Erythroblast (primary cell): ENCODE measurements around the gene ZNF528.

ENCODE experiments used
- DNase-seq, 2 experiments: peaks; one replicate each; lab custom pipeline; 2025; lab: John Stamatoyannopoulos, UW
- GATA1 ChIP-seq: IDR thresholded peaks from 2 replicates; pipeline ENCODE4 v1.6.1; 2011; ENCODE audit warnings: low read depth, mild to moderate bottlenecking, control low read depth, low read length, moderate library complexity
- POLR2A ChIP-seq: IDR thresholded peaks from 2 replicates; pipeline ENCODE4 v1.6.1; 2011; ENCODE audit warnings: mild to moderate bottlenecking, low read length

The ZNF528 gene

DNA sequence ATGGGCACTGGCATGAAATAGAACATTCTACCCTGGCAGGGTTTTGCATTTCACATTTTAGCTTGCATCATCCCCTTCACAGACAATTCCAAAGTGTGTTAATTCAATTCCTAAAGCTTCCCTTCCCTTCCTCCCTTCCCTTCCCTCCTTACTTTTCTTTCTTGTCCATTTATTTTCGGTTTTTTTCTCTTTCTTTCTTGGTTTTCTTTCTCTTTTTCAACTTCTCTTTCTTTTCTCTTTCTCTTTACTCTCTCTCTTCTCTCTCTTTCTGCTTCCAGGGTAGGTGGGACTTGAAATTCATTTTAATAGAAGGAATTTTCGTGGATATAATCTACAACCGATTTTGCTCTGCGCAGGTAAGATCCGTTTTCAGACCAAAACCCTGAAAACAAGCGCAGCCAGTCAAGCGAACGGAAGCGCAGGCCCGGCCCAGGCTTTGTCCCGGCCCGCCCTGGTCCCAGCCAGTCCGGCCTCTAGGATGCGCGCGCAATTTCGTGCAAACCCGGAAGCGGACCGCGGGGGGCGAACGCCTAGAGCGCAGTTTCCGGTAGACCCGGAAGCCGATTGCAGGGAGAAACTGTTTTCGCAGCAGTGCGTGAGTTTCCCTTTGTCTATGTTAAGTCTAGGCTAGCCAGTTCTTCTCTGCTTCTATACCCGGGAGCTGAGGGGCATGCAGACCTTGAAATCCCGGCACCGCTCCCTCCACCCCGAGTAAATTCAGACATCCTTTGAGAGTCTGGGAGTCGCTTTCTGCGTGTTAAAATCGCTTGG lies at the start of gene ZNF528:
TSS of gene ZNF528 (plus strand) at position 540 of the 771 bp plus-strand sequence. CDS start 4,165 bp downstream, outside the sequence.
- TF ChIP-seq GATA1 (no peak), POLR2A (peak; percentile 39)
- peak; percentile 78 to 82 for DNase-seq

DNA sequence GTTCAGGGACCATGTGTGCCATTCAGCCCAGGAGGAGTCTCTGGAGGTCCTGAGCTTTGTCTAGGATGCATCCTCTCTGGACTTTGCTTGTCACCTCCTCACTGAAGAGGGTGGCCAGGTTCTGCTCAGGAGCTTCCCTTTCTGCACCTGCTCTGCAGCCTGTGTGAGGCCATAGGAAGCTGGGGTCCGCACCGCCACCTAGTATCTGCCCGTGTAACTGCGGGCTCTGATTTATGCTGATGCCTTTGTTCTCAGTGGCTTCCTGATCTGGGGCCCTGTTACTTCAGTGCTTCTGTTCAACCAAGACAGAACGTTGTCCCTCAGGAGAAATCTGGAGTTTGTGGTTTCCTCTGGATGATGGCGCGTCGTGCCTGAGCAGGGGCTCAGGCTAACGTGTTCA lies 46.1 kb upstream of the ZNF528 start:
- DNase-seq = no peak
- no peak for TF ChIP-seq POLR2A
- TF ChIP-seq GATA1 = no peak

DNA sequence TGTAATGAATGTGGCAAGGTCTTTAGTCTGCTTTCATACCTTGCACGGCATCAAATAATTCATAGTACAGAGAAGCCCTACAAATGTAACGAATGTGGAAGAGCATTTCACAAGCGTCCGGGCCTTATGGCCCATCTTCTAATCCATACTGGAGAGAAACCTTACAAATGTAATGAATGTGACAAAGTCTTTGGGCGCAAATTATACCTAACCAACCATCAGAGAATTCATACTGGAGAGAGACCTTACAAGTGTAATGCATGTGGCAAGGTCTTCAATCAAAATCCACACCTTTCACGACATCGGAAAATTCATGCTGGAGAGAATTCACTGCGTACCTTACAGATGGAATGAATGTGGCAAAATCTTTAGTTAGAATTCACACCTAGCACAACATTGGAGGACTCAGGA lies 31.2 kb upstream of the ZNF528 start:
- DNase-seq = no peak
- TF ChIP-seq POLR2A (no peak), GATA1 (no peak)

DNA sequence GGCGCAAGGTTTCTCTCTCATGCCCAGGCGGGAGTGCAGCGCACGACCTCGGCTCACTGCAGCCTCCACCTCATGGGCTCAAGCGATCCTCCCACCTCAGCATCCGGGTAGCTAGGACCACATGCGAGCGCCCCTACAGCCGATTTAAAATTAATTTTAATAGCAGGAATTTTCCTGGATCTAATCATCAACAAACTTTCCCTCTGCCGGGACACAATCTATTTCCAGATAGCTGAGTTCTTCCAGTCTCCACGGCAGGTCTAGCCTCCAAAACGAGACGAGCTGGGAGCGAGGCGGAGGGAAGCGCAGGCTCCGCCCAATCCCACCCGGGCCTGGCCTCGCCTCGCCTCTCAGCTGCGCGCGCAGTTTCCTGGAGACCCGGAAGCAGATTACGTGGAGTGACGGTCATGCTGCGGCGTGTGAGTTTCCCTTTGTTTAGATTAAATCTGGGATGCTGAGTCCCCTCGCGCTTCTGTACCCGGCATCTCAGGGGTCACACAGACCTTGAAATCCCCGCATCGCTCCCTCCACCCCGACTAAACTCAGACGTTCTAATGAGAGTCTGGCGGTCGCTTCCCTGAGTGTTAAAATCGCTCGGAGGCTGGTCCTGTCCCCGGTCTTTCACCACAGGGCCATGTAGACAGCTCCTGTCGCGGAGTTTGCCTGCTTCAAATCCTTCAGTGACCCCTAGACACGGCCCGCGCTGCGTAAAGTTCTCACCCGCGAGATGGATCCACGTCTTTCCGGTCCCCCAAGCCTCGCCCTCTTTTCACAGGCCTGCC lies 27.9 kb upstream of the ZNF528 start, which contains the start of gene ZNF880:
TSS of gene ZNF880 (plus strand) at position 365 of the 782 bp plus-strand sequence. CDS start at position 408, 43 bp downstream.
- DNase-seq = peak; percentile 69 to 73
- TF ChIP-seq POLR2A = no peak

GRCh38 chr19:52370341-52370710 lies 27.3 kb upstream of the ZNF528 start:
- DNase-seq = no peak
- no peak for TF ChIP-seq POLR2A
- no peak for TF ChIP-seq GATA1

DNA sequence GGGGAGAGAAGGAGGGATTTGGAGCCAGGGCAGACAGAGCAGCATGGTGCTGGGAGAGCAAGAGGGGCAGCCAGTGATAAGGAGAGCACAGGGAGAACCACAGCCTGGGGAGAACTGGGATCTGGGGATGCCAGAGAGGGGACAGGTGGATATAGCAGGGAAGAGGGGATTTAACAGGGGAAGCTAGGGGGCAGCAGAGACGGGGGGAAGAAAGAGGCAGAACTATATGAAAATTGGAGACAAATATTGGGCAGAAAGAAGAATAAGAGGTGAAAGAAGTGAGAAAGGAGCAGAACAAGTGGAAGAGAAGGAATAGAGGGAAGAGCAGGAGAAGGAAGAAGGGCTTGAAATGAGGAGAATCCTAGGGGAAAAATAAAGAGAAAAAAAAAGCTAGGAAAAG lies 6.5 kb upstream of the ZNF528 start:
- TF ChIP-seq POLR2A (no peak), GATA1 (no peak)
- DNase-seq = no peak

GRCh38 chr19:52398081-52398441 lies 412 bp downstream of the ZNF528 start:
- peak in 1 of 2 experiments; percentile 29 for DNase-seq
- no peak for TF ChIP-seq POLR2A
- TF ChIP-seq GATA1 = no peak

- no peak for DNase-seq
- TF ChIP-seq POLR2A = no peak
These were observed 12.6 kb downstream of the ZNF528 start for GRCh38 chr19:52410276-52410675.

DNA sequence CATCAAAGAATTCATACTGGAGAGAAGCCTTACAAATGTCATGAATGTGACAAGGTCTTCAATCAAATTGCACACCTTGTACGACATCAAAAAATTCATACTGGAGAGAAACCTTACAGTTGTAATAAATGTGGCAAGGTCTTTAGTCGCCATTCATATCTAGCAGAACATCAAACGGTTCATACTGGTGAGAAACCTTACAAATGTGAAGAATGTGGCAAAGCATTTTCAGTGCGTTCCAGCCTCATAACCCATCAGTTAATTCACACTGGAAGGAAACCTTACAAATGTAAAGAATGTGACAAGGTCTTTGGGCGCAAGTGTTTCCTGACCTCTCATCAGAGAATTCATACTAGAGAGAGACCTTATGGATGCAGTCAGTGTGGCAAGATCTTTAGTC lies 18.1 kb downstream of the ZNF528 start:
- no peak for TF ChIP-seq POLR2A
- no peak for DNase-seq

- DNase-seq = no peak
- TF ChIP-seq GATA1 (no peak), POLR2A (no peak)
These were observed 31.3 kb downstream of the ZNF528 start, which contains the start of gene ZNF534 for GRCh38 chr19:52428937-52429336. Gene ZNF534, plus strand, starts transcription at chr19:52429148. Its CDS starts 2,327 bp downstream, at chr19:52431475.

- no peak for DNase-seq
- TF ChIP-seq POLR2A (no peak), GATA1 (no peak)
These were observed 44.5 kb downstream of the ZNF528 start for GRCh38 chr19:52442179-52442578.

DNA sequence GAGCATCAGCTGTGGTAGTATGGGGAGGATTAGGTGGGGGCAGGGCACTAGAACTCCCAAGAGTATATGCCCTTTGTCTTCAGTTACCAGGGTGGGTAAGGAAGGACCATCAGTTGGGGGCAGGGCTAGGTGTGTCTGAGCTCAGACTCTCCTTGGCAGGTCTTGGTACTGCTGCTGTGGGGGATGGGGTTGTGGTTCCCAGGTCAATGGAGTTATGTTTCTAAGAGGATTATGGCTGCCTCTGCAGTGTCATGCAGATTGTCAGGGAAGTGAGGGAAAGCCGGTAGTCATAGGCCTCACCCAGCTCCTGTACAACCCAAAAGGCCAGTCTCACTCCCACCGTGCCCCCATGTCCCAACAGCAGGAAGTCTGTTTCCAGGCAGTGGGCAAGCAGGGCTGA lies 46.9 kb downstream of the ZNF528 start:
- DNase-seq = no peak
- TF ChIP-seq GATA1 (no peak), POLR2A (no peak)

DNA sequence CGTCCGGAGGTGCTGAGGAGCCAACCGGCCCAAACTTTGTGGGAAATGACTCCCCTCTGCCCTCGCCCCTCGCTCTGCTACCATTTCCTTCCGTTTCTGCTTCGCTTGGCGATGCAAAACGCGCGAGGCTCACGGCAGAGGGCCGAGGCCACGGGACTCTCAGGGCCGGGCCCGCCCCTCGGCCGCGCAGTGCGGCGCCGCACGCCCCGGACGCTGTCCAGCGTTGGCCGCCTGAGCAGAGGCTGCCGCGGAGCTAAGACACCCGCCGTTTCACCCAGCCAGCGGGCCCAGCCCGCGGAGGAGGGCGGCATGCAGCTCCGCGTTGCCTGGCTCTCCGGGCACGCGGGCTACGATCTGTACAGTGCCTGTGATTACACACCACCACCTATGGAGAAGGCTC lies 53.6 kb downstream of the ZNF528 start:
- TF ChIP-seq POLR2A (no peak), GATA1 (no peak)
- no peak for DNase-seq
